Heart right ventricle (tissue), 16 donors: Measurements from ENCODE around the gene SLC30A7. TPM values are rescaled to one million over a fixed set of nuclear protein-coding genes. Genes with fewer than 3 reads are reported as not detected.
"Not testable (repeated sequence)": the region's sequence is repeated elsewhere in the genome, so short reads cannot be mapped to it uniquely, and the experiment has no call there.

ENCODE experiments used
- ATAC-seq, 8 donors: fragments of 200-7000 bp; cut with Tn5 transposase; one replicate each; pipeline ENCODE4 v1.9.1; 2020; ENCODE audit warnings: mild to moderate bottlenecking in 8 of 8, moderate library complexity in 8 of 8, moderate number of reproducible peaks in 1 of 8
- DNase-seq, 2 donors: peaks; one replicate each; pipeline ENCODE4 v3.0.0-alpha.2; 2020
- H3K27ac ChIP-seq, 10 donors: fragments of 200-600 bp; sonication (generic) in 2 of 10; one replicate each; pipeline versions ENCODE4 v1.5.0 to v1.8.0; 2020 to 2022; ENCODE audit warnings: mild to moderate bottlenecking in 3 of 10
- H3K27me3 ChIP-seq, 7 donors: fragments of 200-600 bp; one replicate each; pipeline ENCODE4 v1.8.0; 2021 to 2022; ENCODE audit warnings: mild to moderate bottlenecking in 2 of 7
- H3K36me3 ChIP-seq, 9 donors: fragments of 200-600 bp; sonication (generic) in 1 of 9; one replicate each; pipeline versions ENCODE4 v1.5.0 to v1.8.0; 2020 to 2022; ENCODE audit warnings: mild to moderate bottlenecking in 2 of 9
- H3K4me1 ChIP-seq, 9 donors: fragments of 200-600 bp; sonication (generic) in 1 of 9; one replicate each; pipeline versions ENCODE4 v1.5.0 to v1.8.0; 2020 to 2022; ENCODE audit warnings: mild to moderate bottlenecking in 4 of 9
- H3K4me3 ChIP-seq, 10 donors: fragments of 200-600 bp; sonication (generic) in 2 of 10; one replicate each; pipeline versions ENCODE4 v1.5.0 to v1.8.0; 2020 to 2022; ENCODE audit warnings: mild to moderate bottlenecking in 7 of 10, moderate library complexity in 2 of 10
- H3K9me3 ChIP-seq, 11 donors: fragments of 200-600 bp in 10 of 11; sonication (generic) in 2 of 11; one replicate each; pipeline versions ENCODE4 v1.5.0 to v1.8.0; 2013 to 2022; ENCODE audit warnings: mild to moderate bottlenecking in 2 of 11, control low read depth in 1 of 11, moderate library complexity in 1 of 11
- CTCF ChIP-seq, 9 donors: fragments of 200-600 bp; sonication (generic) in 2 of 9; IDR thresholded peaks; one replicate each; pipeline versions ENCODE4 v1.5.0 to v1.8.0; 2021 to 2022; ENCODE audit warnings: antibody characterized with exemption in 9 of 9, mild to moderate bottlenecking in 5 of 9, moderate library complexity in 1 of 9
- WGBS, 2 donors: extraction: QIAGEN DNeasy Blood & Tissue Kit; methylation state at CpG; one replicate each; pipeline ENCODE4 v1.1.7; 2013; ENCODE audit warnings: inconsistent platforms in 1 of 2; 5-methylcytosine and 5-hydroxymethylcytosine counted together
- intact Hi-C, 10 donors: fragments of 100-400 bp; cut with DNase I; formaldehyde crosslinking; loops; one replicate each; pipeline versions ENCODE4 v1.11.1 to v1.14.2; 2022
- polyA plus RNA-seq, 2 donors: library from polyadenylated mRNA; stranded (reverse); fragments of 200-250 nt; gene quantifications; one replicate each; pipeline ENCODE4 v1.2.3, GENCODE V29; 2013
- total RNA-seq, 10 donors: library from RNA; stranded (reverse); fragmentation: NEBNext Ultra II Directional in 3 of 10; extraction: Animal tissue kit (Norgen Biotek cat#: 25700) in 3 of 10; gene quantifications; one replicate each; pipeline versions ENCODE4 v1.2.1 to v1.2.4, GENCODE V29; 2021 to 2023
- donor health status: Arrhythmogenic right ventricular cardiomyopathy.
- donor health status: ischemic (EF 13 %, LVEDD 7.1; RV severe dilation, severe dysfunction).
- donor health status: healthy with polysubstance abuse.
- donor health status: DM: no; HTN: yes; CAD: no.
- donor health status: DM: no; HTN: no; CAD: no.
- donor health status: ischemic (EF 25% LVEDD 6.9; RV normal size, moderate dysfunction).
- donor health status: ischemic (EF 25% LVEDD 5.7; RV mildly dilated, moderate dysfunction).
- donor health status: healthy.
- donor health status: DM: yes; HTN: yes; CAD: no.
- donor health status: Ischemic cardiomyopathy.
- donor health status: ischemic (EF 35%, LVEDD 5.7; RV mildly dilated, moderate dysfunction).
- donor health status: nonischemic (EF 11% LVEDD 7.7; RV severe dilation, severe dysfunction).
- donor health status: DM: yes; HTN: yes; CAD: no.
- donor health status: PGD.
- donor health status: ischemic (EF 29% LVEDD 5.4; RV normal size, mild dysfunction).
- donor health status: nonischemic (EF 23%, LVEDD 6.1; RV moderate dilation, normal function).

SLC30A7 gene
- total and polyA plus RNA-seq, 12 donors = 1.7 to 16.2 (median 5.7) TPM

DNA sequence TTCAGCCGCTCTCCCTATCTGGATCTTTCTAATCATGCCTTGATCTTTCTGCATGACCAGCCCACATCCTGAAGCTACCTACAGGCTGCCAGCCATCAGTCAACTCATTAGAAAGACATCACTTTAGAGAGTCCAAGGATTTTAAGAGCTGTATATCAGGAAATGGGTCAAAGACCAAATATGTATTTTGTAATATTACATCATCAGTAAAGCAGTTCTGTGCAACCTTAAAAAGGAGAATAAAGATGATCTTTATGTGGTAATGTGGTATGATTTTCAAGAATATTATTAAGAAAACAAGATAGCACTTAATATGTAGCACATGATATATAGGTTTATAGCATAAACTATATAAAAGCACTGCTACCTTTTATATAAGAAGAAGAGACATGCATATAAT, 47.6 kb downstream of the SLC30A7 start:
- ATAC-seq = no peak
- intact Hi-C loops = no loop called here

DNA sequence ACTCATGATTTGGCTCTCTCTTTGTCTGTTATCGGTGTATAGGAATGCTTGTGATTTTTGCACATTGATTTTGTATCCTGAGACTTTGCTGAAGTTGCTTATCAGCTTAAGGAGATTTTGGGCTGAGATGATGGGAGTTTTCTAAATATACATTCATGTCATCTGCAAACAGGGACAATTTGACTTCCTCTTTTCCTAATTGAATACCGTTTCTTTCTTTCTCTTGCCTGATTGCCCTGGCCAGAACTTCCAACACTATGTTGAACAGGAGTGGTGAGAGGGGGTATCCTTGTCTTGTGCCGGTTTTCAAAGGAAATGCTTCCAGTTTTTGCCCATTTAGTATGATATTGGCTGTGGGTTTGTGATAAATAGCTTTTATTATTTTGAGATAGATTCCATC, 50.2 kb downstream of the SLC30A7 start:
- ATAC-seq, H3K4me3 ChIP-seq, H3K27ac ChIP-seq, DNase-seq, H3K27me3 ChIP-seq, intact Hi-C loops: not testable (repeated sequence)
- 90 to 91% methylated on average over 3 of the region's 3 CpGs for WGBS, 2 donors
- Histone ChIP-seq H3K9me3 (peaks cover 0 to 18% (median 0%) of the 10 kb centered on the region in 11 donors), H3K36me3 (peaks cover 0 to 25% (median 0%) of the 10 kb centered on the region in 9 donors), H3K4me1 (peaks cover 0 to 24% (median 5%) of the 10 kb centered on the region in 9 donors)

More for the DNA sequence above, 47.6 kb downstream of the SLC30A7 start:
- peaks cover 0 to 2% (median 0%) of the 10 kb centered on the region in 9 donors for H3K4me1 ChIP-seq
- H3K27ac ChIP-seq = no peak overlapping the region
- peaks cover 0 to 42% (median under 1%) of the 10 kb centered on the region in 9 donors for H3K36me3 ChIP-seq
- no peak overlapping the region for H3K4me3 ChIP-seq
- no peak for DNase-seq
- no peaks in the 10 kb centered on the region for H3K27me3 ChIP-seq
- TF ChIP-seq CTCF (IDR thresholded peaks at IDR 0.05) = no peak
- H3K9me3 ChIP-seq = peaks cover 0 to 18% (median 0%) of the 10 kb centered on the region in 11 donors
- 97% methylated on average over 1 of the region's 1 CpG for WGBS, 2 donors

GRCh38 chr1:100947816-100948215, 51.9 kb downstream of the SLC30A7 start:
- H3K27ac ChIP-seq, ATAC-seq, H3K4me3 ChIP-seq, H3K27me3 ChIP-seq, intact Hi-C loops, DNase-seq: not testable (repeated sequence)
- WGBS, 2 donors = 97 to 98% methylated on average over 3 of the region's 3 CpGs
- Histone ChIP-seq H3K36me3 (peaks cover 0 to 23% (median 5%) of the 10 kb centered on the region in 9 donors), H3K9me3 (peaks cover 0 to 18% (median 0%) of the 10 kb centered on the region in 11 donors), H3K4me1 (peaks cover 0 to 24% (median 5%) of the 10 kb centered on the region in 9 donors)

DNA sequence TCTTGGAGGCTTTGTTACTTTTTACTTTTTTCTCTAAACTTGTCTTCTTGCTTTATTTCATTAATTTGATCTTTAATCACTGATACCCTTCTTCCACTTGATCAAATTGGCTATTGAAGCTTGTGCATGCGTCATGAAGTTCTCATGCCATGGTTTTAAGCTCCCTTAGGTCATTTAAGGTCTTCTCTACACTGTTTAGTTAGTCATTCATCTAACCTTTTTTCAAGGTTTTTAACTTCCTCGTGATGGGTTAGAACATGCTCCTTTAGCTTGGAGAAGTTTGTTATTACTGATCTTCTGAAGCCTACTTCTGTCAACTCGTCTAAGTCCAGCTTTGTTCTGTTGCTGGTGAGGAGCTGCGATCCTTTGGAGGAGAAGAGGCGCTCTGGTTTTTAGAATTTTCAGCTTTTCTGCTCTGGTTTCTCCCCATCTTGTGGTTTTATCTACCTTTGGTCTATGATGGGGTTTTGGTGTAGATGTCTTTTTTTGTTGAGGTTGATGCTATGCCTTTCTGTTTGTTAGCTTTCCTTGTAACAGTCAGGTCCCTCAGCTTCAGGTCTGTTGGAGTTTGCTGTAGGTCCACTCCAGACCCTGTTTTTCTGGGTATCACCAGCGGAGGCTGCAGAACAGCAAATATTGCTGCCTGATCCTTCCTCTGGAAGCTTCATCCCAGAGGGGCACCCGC, 53.0 kb downstream of the SLC30A7 start:
- DNase-seq, intact Hi-C loops, ATAC-seq, H3K27me3 ChIP-seq, H3K4me3 ChIP-seq: not testable (repeated sequence)
- Histone ChIP-seq H3K4me1 (peaks cover 0 to 24% (median 5%) of the 10 kb centered on the region in 9 donors), H3K36me3 (peaks cover 0 to 18% (median 5%) of the 10 kb centered on the region in 9 donors), H3K9me3 (peaks cover 0 to 18% (median 0%) of the 10 kb centered on the region in 11 donors), H3K27ac (peak overlapping the region in 1 of 10 donors; percentile 66)
- 96 to 97% methylated on average over 7 of the region's 7 CpGs for WGBS, 2 donors

DNA sequence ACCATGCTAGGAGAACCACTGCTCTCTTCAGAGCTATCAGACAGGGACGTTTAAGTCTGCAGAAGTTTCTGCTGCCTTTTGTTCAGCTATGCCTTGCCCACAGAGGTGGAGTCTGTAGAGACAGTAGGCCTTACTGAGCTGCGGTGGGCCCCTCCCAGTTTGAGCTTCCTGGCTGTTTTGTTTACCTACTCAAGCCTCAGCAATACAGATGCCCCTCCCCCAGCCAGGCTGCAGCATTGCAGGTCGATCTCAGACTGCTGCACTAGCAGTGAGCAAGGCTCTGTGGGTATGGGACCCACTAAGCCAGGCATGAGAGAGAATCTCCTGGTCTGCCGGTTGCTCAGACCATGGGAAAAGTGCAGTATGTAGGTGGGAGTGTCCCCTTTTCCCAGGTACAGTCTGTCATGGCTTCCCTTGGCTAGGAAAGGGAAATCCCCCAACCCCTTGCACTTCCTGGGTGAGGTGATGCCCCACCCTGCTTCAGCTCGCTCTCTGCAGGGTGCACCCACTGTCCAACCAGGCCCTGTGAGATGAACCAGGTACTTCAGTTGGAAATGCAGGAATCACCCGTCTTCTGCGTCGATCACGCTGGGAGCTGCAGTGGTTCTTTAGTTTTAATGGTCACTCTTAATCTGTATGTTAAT, 53.7 kb downstream of the SLC30A7 start:
- 74 to 78% methylated on average over 9 of the region's 9 CpGs for WGBS, 2 donors
- H3K9me3 ChIP-seq = peaks cover 0 to 18% (median 0%) of the 10 kb centered on the region in 11 donors
- intact Hi-C loops, H3K27me3 ChIP-seq, H3K4me3 ChIP-seq: not testable (repeated sequence)
- DNase-seq (peak; percentile 19 to 24), ATAC-seq (peak in 1 of 8 donors; percentile 46)
- H3K27ac ChIP-seq = peak overlapping the region in 1 of 10 donors; percentile 66
- H3K4me1 ChIP-seq = peaks cover 0 to 24% (median 5%) of the 10 kb centered on the region in 9 donors
- peaks cover 0 to 18% (median 5%) of the 10 kb centered on the region in 9 donors for H3K36me3 ChIP-seq

GRCh38 chr1:100950337-100950736, 54.4 kb downstream of the SLC30A7 start:
- no peak for TF ChIP-seq CTCF (IDR thresholded peaks at IDR 0.05)
- Histone ChIP-seq H3K4me3 (no peak overlapping the region), H3K4me1 (peaks cover 0 to 24% (median 5%) of the 10 kb centered on the region in 9 donors), H3K27ac (no peak overlapping the region), H3K9me3 (peaks cover 0 to 18% (median 0%) of the 10 kb centered on the region in 11 donors), H3K36me3 (peaks cover 0 to 18% (median 5%) of the 10 kb centered on the region in 9 donors), H3K27me3 (no peaks in the 10 kb centered on the region)
- ATAC-seq (no peak), DNase-seq (no peak)
- intact Hi-C loops = no loop called here
